GM21390 (cell line): ENCODE results near the gene ZFAND6.
A peak's percentile ranks its signal among the peaks of the same experiment; 100 is the strongest.
"Not testable (repeated sequence)": the region's sequence is repeated elsewhere in the genome, so short reads cannot be mapped to it uniquely, and the experiment has no call there.

Experiments
- ATAC-seq: cut with Tn5 transposase; IDR thresholded peaks from one replicate; pipeline ENCODE4 v1.9.1; 2021; ENCODE audit not compliant: unreplicated experiment

ZFAND6 gene

DNA sequence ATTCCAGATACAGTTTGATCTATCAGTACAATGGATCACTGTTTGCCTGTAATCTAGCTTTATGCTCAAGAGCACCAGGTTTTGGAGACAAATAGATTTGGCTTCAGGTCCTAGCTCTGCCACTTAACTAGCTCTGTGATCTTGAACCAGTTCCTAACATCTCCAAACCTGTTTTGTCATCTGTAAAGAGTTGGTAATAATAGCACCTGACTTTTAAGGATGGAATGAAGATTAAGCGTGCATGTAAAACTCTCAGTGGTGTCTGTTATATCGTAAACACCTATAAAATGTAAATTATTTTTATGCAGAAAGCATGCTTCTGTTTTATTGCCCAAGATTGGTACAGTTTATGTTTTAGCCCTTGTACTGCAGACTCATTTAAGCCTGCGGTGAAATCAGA lies 36.5 kb downstream of the ZFAND6 start:
- no peak for ATAC-seq

DNA sequence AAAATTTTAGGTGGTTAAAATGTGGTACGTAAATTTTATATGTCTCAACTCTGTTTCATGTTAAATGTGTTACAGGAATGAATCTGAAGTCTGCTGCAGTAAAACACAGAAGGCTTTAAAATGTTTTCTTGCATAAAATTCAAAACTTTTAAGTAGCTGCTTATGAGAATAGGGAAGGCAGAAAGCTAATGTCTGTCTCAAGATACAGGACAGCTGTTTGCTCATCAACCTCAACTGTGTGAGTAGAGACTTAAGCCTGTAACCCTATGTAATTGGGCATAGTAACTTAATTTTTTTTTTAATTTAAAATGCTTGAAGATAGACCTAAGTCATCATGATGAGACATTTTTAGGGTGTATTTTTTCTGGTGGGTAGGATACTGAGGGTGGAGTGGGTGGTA lies 38.9 kb downstream of the ZFAND6 start:
- ATAC-seq: no peak

DNA sequence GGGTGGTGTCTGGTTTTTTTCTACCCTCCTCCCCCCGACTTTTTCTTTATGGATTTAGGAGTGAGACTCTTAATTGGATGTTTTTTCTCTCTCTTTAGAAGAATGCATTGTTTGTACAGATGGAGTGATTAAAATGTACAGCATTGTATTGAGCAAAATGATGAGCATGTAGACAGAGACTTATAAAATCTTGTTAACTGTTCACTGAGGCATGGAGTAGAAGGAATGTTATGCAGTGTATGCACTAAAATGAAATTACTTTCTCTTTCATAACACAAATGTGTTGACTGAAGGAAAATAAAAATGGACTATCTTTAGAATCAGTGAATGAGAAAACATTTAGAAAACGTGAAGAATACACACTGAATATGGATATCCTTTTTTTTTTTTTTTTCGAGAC lies 39.8 kb downstream of the ZFAND6 start:
- ATAC-seq: peak; percentile 62

DNA sequence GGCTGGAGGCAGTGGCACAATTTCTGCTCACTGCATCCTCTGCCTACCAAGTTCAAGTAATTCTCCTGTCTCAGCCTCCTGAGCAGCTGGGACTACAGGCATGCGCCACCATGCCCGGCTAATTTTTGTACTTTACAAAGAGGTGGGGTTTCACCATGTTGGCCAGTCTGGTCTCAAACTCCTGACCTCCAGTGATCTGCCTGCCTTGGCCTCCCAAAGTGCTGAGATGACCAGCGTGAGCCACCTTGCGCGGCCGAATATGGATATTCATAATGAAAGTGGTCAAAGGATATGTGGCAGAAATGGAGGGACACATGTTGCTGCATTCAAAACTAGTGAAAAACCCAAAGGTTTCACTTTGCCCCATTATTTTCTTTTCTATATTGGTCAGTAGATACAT lies 40.2 kb downstream of the ZFAND6 start:
- peak; percentile 73 for ATAC-seq

- no peak for ATAC-seq
Measured at GRCh38 chr15:80100247-80100646, 40.8 kb downstream of the ZFAND6 start.

GRCh38 chr15:80105193-80105592 lies 45.7 kb downstream of the ZFAND6 start:
- ATAC-seq: no peak

DNA sequence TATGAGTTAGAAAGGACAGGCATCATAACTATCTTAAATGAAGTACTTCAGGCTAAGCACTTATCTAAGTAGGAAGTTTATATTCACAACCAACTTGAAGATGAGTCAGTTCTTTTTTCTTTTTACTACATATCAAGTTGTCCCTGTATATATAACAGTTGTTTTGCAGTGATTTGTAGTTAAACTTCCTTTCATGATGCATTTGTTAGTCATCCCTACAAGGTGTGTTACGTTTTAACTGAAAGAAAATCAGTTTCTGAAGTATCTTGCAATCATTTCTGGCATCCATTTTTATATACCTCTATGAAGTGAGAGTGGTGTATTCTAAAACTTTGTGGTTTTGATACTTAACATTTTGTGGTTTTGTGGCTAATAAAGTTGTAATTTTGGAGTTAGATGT lies 46.1 kb downstream of the ZFAND6 start:
- no peak for ATAC-seq

DNA sequence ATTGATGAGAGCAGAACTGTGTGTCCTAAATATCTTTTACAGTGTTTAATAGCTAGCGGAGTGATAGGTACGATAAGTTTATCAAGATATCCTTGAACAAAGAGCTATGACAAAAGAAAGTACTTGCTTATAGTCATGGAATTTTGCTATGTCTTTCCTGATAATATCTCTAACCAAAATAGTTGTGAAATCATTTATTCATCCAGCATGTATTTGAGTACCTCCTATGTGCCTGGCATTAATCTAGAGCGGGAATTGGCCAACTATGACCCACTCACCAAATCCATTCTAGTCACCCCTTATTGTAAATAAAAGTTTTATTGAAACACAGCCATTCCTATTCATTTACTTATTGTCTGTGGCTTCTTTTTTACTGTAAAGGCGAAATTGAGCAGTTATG lies 46.6 kb downstream of the ZFAND6 start:
- ATAC-seq: no peak

- no peak for ATAC-seq
Measured at GRCh38 chr15:80107204-80107603, 47.7 kb downstream of the ZFAND6 start.

- ATAC-seq: no peak
Measured at GRCh38 chr15:80107774-80108173, 48.3 kb downstream of the ZFAND6 start.

DNA sequence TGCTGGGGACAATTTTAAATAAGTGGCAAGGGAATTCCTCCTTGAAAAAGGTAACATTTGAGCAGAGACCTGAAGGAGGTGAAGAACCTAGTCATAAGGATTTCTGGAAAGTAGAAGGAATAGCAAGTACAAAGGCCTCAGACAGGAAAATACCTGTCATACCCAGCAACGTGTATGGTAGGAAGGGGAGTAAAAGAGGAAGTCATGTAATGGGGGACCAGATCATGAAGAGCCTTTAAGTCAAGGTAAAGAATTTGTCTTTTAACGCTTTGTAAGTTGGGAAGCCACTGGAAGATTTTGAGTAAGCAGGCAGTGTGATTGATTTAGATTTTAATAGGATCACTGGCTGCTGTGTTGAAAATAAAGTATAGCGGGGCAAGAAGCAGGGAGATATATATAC lies 49.9 kb downstream of the ZFAND6 start:
- ATAC-seq: no peak

GRCh38 chr15:80110920-80111319 lies 51.4 kb downstream of the ZFAND6 start:
- no peak for ATAC-seq

DNA sequence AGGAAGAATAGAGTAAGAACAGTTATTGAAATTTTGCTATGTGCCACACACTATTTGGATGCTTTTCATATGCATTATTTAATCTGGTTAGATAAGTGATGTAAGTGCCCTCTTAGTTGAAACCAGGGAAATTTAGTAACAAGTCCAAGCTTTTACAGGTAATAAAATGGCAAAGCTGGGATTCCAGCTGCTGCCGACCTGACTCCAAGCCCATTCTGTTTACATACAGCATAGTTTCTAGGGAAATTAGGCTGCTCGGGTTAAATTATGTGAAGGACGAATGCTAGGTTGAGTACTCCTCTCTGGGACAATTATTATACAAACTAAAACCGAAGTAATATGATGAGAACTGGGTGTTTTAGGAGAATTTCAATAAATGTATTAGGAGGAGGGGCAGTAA lies 54.6 kb downstream of the ZFAND6 start:
- no peak for ATAC-seq

DNA sequence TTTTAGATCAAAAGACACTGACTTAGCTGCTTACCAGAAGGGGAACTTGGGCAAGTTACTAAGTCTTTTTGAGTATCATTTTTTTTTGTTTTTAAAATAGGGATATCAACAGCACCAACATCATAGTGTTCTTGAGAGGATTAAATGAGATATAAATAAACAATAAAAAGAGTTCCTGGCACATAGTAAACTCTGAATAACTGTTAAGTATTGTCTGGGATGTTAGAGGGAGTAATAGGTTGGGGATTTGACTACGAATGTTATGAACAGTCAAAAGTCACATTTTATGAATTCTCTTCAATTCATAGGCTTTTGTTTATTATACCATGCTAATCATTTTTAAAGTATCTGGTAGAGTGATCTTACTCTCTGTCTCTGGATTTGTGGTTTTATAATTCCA lies 55.5 kb downstream of the ZFAND6 start:
- no peak for ATAC-seq

DNA sequence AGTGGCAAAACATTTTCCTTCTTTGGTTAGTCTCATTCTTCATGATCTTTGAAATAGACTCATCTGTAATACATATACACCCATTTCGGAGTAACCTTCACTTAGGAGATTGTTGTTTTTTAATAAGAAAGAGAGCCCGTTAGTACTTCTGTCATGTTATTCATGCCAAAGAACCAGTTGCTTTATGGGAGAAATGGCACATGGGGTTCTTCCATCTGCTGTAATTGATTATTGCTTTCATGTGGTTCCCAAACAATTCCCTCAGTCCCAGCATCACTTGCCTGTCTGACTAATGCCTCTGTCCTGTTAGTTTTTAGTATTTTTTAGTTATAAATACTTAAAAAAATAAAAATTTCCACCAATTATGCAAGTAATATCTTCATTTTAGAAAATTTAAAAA lies 59.5 kb downstream of the ZFAND6 start:
- no peak for ATAC-seq

DNA sequence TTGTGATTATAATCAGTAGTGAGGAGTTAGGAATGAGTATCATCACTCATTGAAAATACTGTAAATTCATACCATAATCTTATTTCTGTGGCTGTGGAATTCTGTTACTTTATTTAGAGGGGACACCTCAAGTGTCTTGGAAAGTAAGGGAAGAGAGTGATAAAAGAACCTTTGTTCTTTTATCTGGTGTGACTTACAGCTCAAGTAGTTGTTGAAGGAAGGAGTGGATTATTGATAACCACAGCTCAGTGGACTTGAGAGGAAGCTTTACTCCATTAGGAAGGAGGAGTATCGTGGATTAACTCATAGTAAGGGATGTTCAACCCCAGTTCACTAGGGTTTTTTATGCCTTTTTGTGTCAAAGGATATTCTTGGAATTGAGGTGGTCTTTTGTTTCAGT lies 61.2 kb downstream of the ZFAND6 start:
- no peak for ATAC-seq

GRCh38 chr15:80121546-80121945 lies 62.1 kb downstream of the ZFAND6 start:
- ATAC-seq: no peak

GRCh38 chr15:80123034-80123433 lies 63.6 kb downstream of the ZFAND6 start:
- no peak for ATAC-seq

- ATAC-seq: not testable (repeated sequence)
Measured at GRCh38 chr15:80127253-80127652, 67.8 kb downstream of the ZFAND6 start.

DNA sequence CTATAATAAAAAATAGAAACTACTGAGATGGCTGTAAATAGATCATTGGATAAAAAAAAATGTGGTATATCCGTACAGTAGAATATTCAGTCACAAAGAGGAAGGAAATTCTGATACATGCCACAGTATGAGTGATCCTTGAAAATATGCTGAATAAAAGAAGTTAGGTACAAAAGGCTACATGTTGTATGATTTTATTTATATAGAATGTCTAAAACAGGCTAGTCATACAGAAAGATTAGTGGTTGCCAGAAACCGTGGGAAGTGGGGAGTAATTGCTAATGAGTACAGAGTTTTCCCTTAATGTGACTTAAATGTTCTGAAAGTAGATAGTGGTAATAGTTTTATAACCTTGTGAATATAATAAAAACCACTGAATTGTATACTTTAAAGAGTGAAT lies 68.4 kb downstream of the ZFAND6 start:
- ATAC-seq: no peak

DNA sequence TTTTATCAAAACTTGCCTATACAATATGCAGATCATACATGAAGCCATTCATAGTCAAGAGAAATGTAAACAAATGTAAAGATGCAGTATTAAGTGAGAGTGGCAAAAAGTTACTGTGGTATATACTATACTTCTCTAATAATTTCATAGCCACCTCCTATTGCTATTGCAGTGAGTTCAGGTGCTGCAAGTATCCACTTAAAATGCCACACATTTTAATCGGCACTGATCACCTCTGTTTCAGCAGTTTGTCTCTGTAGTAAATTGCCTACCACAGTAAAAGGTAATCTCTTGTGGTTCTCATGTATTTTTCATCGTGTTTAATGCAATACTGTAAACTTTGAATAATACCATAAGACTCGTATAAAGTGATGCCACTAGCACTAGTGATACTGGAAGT lies 72.9 kb downstream of the ZFAND6 start:
- ATAC-seq: no peak

GRCh38 chr15:80136854-80137253 lies 77.4 kb downstream of the ZFAND6 start:
- ATAC-seq: no peak

DNA sequence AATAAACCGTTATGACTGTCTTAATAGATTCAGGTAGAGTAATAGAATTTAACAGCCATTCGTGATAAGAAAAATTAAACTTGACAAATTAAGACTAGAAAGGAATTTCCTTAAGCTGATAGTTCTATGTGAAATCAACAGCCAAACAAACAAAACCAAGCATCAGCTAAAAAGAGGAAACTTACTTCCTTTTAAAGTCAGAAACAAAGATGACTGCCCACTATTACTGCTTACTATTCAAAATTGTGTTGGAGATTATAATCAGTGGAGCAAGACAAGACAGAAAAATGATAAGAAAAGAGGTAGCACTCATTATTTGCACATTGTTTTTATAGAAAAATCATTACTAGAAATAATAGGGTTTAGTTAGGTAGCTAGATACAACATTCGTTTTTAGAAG lies 79.5 kb downstream of the ZFAND6 start:
- no peak for ATAC-seq

GRCh38 chr15:80140909-80141308 lies 81.4 kb downstream of the ZFAND6 start:
- ATAC-seq: no peak
